RWPE2 (cell line): Measurements from ENCODE around the gene THYN1.
"Not testable (repeated sequence)": the region's sequence is repeated elsewhere in the genome, so short reads cannot be mapped to it uniquely, and the experiment has no call there.

Source experiments
- ATAC-seq: fragments of 200-7000 bp; cut with Tn5 transposase; 3 replicates; pipeline ENCODE4 v1.9.1; 2021; ENCODE audit warnings: low read depth
- DNase-seq: peaks from one replicate; pipeline ENCODE4 v3.0.0-alpha.2; 2020; ENCODE audit warnings: low spot score
- H3K27ac ChIP-seq: fragments of 450-650 bp; 2 replicates; pipeline ENCODE4 v1.5.1; 2017; ENCODE audit warnings: mild to moderate bottlenecking; ENCODE audit not compliant: poor library complexity, severe bottlenecking
- H3K27me3 ChIP-seq: fragments of 250-450 bp; sonication (Bioruptor Pico); 2 replicates; pipeline ENCODE4 v1.5.1; 2021; ENCODE audit warnings: mild to moderate bottlenecking, moderate library complexity; ENCODE audit not compliant: insufficient read depth, poor library complexity, severe bottlenecking
- H3K36me3 ChIP-seq: fragments of 250-450 bp; sonication (Bioruptor Pico); 2 replicates; pipeline ENCODE4 v1.5.1; 2020; ENCODE audit warnings: low read depth, mild to moderate bottlenecking, moderate library complexity
- H3K4me1 ChIP-seq: fragments of 250-450 bp; sonication (Bioruptor Pico); 2 replicates; pipeline ENCODE4 v1.5.1; 2021; ENCODE audit warnings: mild to moderate bottlenecking, moderate library complexity; ENCODE audit not compliant: insufficient read depth, poor library complexity, severe bottlenecking
- H3K4me3 ChIP-seq: fragments of 250-450 bp; sonication (Bioruptor Pico); 2 replicates; pipeline ENCODE4 v1.5.1; 2021; ENCODE audit warnings: mild to moderate bottlenecking, moderate library complexity; ENCODE audit not compliant: severe bottlenecking
- H3K9me3 ChIP-seq: fragments of 250-450 bp; sonication (Bioruptor Pico); 2 replicates; pipeline ENCODE4 v1.5.1; 2021; ENCODE audit warnings: mild to moderate bottlenecking, moderate library complexity; ENCODE audit not compliant: severe bottlenecking
- CTCF ChIP-seq: fragments of 450-650 bp; IDR thresholded peaks from one replicate; pipeline ENCODE4 v1.5.1; 2017; ENCODE audit warnings: mild to moderate bottlenecking, moderate library complexity; ENCODE audit not compliant: poor library complexity, severe bottlenecking

Gene THYN1

GRCh38 chr11:134261626-134262488 is 8.7 kb upstream of the THYN1 start:
- Histone ChIP-seq H3K4me1 (peaks cover 7% of the 10 kb centered on the region), H3K27ac (no peak overlapping the region), H3K27me3 (no peaks in the 10 kb centered on the region), H3K9me3 (no peaks in the 10 kb centered on the region), H3K4me3 (no peak overlapping the region), H3K36me3 (peaks cover 49% of the 10 kb centered on the region)
- no peak for DNase-seq
- peak; percentile 55 for TF ChIP-seq CTCF
- ATAC-seq = no peak

DNA sequence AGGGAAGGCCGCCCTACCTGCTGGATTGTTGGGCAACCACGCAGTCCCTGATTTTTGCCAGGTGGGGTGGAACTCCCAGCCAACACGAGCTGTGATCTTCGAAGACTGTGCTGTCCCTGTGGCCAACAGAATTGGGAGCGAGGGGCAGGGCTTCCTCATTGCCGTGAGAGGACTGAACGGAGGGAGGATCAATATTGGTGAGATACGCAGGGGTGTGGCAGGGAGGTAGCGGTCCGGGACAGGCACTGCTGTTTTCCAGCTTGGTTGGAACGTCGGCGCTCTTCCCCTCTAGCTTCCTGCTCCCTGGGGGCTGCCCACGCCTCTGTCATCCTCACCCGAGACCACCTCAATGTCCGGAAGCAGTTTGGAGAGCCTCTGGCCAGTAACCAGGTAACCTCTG is 7.8 kb upstream of the THYN1 start:
- Histone ChIP-seq H3K36me3 (peaks cover 57% of the 10 kb centered on the region), H3K4me1 (no peaks in the 10 kb centered on the region), H3K27ac (no peak overlapping the region), H3K9me3 (no peaks in the 10 kb centered on the region), H3K4me3 (no peak overlapping the region), H3K27me3 (no peaks in the 10 kb centered on the region)
- ATAC-seq (no peak), DNase-seq (no peak)
- TF ChIP-seq CTCF = no peak

GRCh38 chr11:134260503-134260902 is 7.4 kb upstream of the THYN1 start:
- Histone ChIP-seq H3K9me3 (no peaks in the 10 kb centered on the region), H3K4me1 (no peaks in the 10 kb centered on the region), H3K4me3 (no peak overlapping the region), H3K27ac (no peak overlapping the region), H3K27me3 (no peaks in the 10 kb centered on the region), H3K36me3 (peaks cover 58% of the 10 kb centered on the region)
- ATAC-seq (no peak), DNase-seq (no peak)
- TF ChIP-seq CTCF = no peak

- ATAC-seq (no peak), DNase-seq (no peak)
- no peak for TF ChIP-seq CTCF
- Histone ChIP-seq H3K4me3 (no peak overlapping the region), H3K4me1 (peaks cover 3% of the 10 kb centered on the region), H3K27ac (no peak overlapping the region), H3K9me3 (no peaks in the 10 kb centered on the region), H3K27me3 (no peaks in the 10 kb centered on the region), H3K36me3 (peaks cover 55% of the 10 kb centered on the region)
Observed at GRCh38 chr11:134258577-134258976, 5.4 kb upstream of the THYN1 start.

DNA sequence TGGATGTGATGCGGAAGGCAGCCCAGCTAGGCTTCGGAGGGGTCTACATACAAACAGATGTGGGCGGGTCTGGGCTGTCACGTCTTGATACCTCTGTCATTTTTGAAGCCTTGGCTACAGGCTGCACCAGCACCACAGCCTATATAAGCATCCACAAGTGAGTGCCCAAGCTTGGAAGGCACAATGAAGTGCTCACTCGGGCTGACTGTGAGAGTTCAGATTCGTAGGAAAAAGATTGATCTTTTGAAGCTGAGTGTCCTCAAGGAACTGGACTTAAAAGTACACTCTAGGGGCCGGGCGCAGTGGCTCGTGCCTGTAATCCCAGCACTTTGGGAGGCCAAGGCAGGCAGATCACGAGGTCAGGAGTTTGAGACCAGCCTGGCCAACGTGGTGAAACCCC is 3.9 kb upstream of the THYN1 start:
- Histone ChIP-seq H3K4me1 (peaks cover 5% of the 10 kb centered on the region), H3K9me3 (no peaks in the 10 kb centered on the region), H3K27ac (no peak overlapping the region), H3K27me3 (no peaks in the 10 kb centered on the region), H3K4me3 (no peak overlapping the region), H3K36me3 (peaks cover 43% of the 10 kb centered on the region)
- TF ChIP-seq CTCF = no peak
- DNase-seq (no peak), ATAC-seq (no peak)

- DNase-seq, H3K27ac ChIP-seq, H3K4me3 ChIP-seq, H3K4me1 ChIP-seq, ATAC-seq, H3K9me3 ChIP-seq, H3K27me3 ChIP-seq: not testable (repeated sequence)
- H3K36me3 ChIP-seq = peaks cover 49% of the 10 kb centered on the region
Observed at GRCh38 chr11:134255184-134255561, 2.0 kb upstream of the THYN1 start.
